Activated CD8-positive, alpha-beta memory T cell treated with anti-CD3 and anti-CD28 coated beads, Interleukin-2, amount 50 U/mL, for 1 hour (primary cell): Measurements from ENCODE around the gene MYRIP.
"Not testable (repeated sequence)": the region's sequence is repeated elsewhere in the genome, so short reads cannot be mapped to it uniquely, and the experiment has no call there.

Experiments
- DNase-seq: peaks from one replicate; pipeline ENCODE4 v3.0.0-alpha.2; 2020; ENCODE audit errors: extremely low read depth

Gene MYRIP

GRCh38 chr3:40129981-40130380, 320.6 kb downstream of the MYRIP start:
- DNase-seq, result no peak

- DNase-seq, result no peak
Measured at GRCh38 chr3:40130721-40131120, 321.3 kb downstream of the MYRIP start.

- DNase-seq, result not testable (repeated sequence)
Measured at GRCh38 chr3:40133886-40134575, 324.6 kb downstream of the MYRIP start.

DNA sequence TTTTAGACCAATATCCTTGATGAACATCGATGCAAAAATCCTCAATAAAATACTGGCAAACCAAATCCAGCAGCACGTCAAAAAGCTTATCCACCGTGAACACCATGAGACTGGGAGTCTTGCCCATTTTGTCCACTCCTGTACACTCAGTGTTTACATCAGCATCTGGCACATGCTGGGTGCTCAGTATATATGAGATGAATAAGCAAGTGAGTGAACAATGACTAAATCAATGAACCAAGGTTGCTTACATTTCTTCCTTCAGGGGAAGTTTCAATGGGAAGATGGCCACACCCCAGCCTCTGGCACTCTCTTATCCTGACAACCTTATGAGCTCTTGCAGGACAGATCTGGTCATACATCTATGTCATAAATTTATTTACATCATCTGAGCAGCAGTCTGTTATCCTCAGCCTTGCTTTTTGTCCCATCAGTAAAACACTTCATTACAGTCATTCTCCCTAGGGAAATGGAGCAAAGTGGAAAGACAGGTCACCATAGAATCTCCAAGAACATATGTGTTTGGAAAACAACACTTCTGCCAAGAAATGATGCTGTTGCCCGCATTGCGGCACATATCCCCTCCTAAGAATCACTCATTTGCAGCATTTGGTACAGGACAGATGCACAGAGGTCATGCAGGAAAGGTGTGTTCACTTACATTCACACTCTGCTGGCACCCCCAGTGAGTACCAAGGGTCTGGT, 328.3 kb downstream of the MYRIP start:
- no peak for DNase-seq

GRCh38 chr3:40143283-40144090, 334.1 kb downstream of the MYRIP start:
- no peak for DNase-seq

GRCh38 chr3:40148827-40149226, 339.4 kb downstream of the MYRIP start:
- DNase-seq, result no peak

- DNase-seq, result no peak
Measured at GRCh38 chr3:40152482-40153133, 343.2 kb downstream of the MYRIP start.

- DNase-seq, result no peak
Measured at GRCh38 chr3:40160933-40161332, 351.5 kb downstream of the MYRIP start.

DNA sequence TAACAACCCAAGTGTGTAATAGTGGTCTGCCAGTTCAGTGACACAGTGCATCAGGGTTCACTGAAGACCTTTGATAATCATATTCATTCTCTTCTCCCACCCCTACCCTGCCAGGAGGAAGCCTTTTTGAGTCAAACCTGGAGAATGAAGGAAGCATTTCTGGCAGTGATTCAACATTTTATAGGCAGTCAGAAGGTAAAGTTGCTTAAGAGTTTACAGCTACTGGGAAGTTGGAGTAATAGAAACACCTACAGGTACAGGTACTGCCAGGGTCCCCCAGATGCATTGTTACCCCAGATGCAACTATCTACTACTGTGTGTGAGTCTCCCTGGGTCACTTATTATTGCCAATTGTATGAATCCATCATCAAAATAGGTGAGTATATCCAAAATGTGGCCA, 353.2 kb downstream of the MYRIP start:
- DNase-seq, result no peak

- DNase-seq, result no peak
Measured at GRCh38 chr3:40166997-40167396, 357.6 kb downstream of the MYRIP start.

DNA sequence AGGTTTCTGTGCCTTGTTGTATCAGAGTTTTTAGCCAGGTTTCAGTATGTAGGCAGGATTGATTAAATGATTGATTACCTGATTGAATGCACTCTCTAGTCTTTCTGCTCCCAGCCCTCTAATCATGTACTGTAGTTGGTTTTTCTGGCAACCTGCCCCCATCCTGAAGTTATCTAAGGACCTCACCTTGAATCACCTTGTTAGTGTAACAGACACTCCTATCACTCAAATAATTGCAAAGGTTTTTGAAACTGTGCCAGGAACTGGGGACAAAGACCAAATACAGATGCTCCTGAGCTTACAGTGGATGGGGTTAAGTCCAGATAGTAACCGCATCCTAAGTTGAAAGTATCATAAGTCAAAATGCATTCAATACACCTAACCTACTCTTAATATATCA, 358.5 kb downstream of the MYRIP start:
- no peak for DNase-seq

- no peak for DNase-seq
Measured at GRCh38 chr3:40169983-40170382, 360.6 kb downstream of the MYRIP start.

- no peak for DNase-seq
Measured at GRCh38 chr3:40170395-40170794, 361.0 kb downstream of the MYRIP start.

DNA sequence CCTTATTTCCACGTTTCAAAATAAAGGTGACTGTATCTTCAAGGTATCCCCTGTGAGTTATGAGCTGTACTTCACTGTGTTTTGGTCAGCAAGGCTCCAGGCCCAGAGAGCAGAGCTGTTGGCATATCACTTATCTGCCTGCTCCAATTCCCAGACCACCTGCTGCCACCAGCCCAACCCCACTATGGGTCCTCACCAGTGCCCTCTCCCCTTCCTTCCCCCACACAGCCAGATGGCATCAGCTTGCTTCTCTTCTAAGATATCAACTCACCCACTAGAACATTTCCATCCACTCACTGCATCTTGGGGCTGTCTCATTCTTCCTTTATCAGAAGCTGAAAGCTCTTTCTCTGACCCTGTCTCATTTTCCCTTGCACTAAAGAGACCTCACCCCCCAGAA, 363.2 kb downstream of the MYRIP start:
- no peak for DNase-seq

GRCh38 chr3:40173227-40173721, 363.9 kb downstream of the MYRIP start:
- DNase-seq, result no peak

GRCh38 chr3:40178012-40178594, 368.7 kb downstream of the MYRIP start:
- no peak for DNase-seq

- DNase-seq, result no peak
Measured at GRCh38 chr3:40179016-40179415, 369.6 kb downstream of the MYRIP start.

DNA sequence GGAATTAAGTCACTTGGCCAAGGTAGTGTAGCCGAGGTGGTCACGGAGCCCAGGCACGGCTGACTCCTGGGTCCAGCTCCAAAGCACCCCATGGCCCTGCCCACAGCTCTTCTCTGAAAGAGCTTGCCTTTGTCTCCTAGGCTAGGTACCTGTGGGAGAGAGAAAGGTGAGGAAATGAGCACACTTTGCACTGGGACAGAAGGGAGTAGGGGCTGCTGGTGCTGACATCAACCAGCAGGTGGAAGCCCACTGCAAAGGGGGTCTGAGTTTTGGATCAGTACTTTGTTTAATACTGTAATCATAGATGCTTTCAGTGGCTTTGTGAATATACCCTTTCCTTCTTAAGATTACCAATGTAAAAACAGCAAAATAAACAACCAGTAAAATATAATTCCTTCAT, 371.8 kb downstream of the MYRIP start:
- no peak for DNase-seq

- no peak for DNase-seq
Measured at GRCh38 chr3:40185029-40185695, 375.8 kb downstream of the MYRIP start.

DNA sequence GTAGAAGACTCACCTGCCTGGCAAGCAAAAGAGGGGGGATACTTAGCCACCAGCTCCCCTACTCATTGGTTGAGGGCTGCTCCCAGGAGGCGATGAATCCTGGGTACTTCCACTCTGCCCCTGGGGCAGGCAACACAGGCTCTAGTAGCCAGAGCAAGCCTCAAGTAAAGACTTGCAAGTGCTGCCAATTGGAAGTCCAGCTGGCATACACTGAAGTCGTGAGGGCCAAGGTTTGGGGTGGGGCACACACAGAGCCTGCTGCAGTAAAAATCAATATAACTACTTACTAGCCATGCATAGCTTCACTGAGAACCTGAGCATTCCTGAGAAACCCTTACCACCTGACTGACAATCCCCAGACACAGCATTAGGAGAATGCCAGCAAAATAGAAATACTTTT, 377.1 kb downstream of the MYRIP start:
- DNase-seq, result no peak

DNA sequence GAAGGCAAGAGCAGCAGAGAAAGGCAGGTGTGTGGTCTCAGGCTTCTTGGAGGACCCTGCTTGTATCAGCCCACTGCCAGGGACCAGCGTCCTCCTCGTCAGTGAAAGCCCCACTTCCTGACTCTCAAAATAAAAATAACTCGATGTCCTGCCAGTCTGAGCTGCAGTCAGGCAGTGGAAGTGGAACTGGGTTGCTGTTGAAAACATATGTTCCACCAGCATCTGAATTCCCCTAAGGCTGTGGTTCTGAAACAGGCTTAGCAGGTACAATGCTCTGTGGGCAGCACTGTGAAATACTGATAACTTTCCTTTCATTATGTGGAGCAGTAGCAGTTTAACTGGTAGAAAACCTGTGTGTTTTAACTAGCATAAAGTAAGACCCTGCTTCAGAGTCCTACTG, 378.5 kb downstream of the MYRIP start:
- DNase-seq, result no peak
